Neuronal stem cell (in vitro differentiated cells): ENCODE measurements around the gene PIBF1.
"Not testable (repeated sequence)": the region's sequence is repeated elsewhere in the genome, so short reads cannot be mapped to it uniquely, and the experiment has no call there.

Source experiments
- DNase-seq: peaks from one replicate; pipeline ENCODE4 v3.0.0-alpha.2; 2013; ENCODE audit warnings: low spot score
- H2AFZ ChIP-seq: one replicate; pipeline ENCODE4 v1.6.1; 2013; ENCODE audit warnings: mild to moderate bottlenecking, low read length, inconsistent platforms
- H2AK5ac ChIP-seq: 2 replicates; pipeline ENCODE4 v1.6.1; 2013; ENCODE audit warnings: low read depth, mild to moderate bottlenecking, inconsistent platforms, low read length, moderate library complexity, mixed read lengths
- H2BK120ac ChIP-seq: 2 replicates; pipeline ENCODE4 v1.6.1; 2013; ENCODE audit warnings: low read depth, mild to moderate bottlenecking, inconsistent platforms, low read length, moderate library complexity, mixed read lengths
- H2BK12ac ChIP-seq: one replicate; pipeline ENCODE4 v1.6.1; 2013; ENCODE audit warnings: low read length, inconsistent platforms
- H2BK15ac ChIP-seq: 2 replicates; pipeline ENCODE4 v1.6.1; 2013; ENCODE audit warnings: mild to moderate bottlenecking, low read length, inconsistent platforms, mixed read lengths
- H2BK5ac ChIP-seq: one replicate; pipeline ENCODE4 v1.6.1; 2013; ENCODE audit warnings: inconsistent platforms, mild to moderate bottlenecking, low read length, moderate library complexity
- H3K14ac ChIP-seq: one replicate; pipeline ENCODE4 v1.6.1; 2013; ENCODE audit warnings: low read length, inconsistent platforms
- H3K18ac ChIP-seq: 2 replicates; pipeline ENCODE4 v1.6.1; 2013; ENCODE audit warnings: low read length, inconsistent platforms
- H3K23ac ChIP-seq: 2 replicates; pipeline ENCODE4 v1.6.1; 2013; ENCODE audit warnings: low read depth, mild to moderate bottlenecking, mixed read lengths, low read length, inconsistent platforms; ENCODE audit not compliant: poor library complexity
- H3K27ac ChIP-seq: replicated peaks from 3 replicates; pipeline ENCODE4 v1.5.1; 2013; ENCODE audit warnings: low read length, inconsistent platforms
- H3K27me3 ChIP-seq, 3 experiments: 2 replicates each; pipeline ENCODE4 v1.6.1; 2013; ENCODE audit warnings: low read length in 3 of 3, mild to moderate bottlenecking in 2 of 3, inconsistent platforms in 1 of 3, low read depth in 1 of 3, mixed read lengths in 1 of 3, moderate library complexity in 1 of 3; ENCODE audit not compliant: control insufficient read depth in 3 of 3, insufficient read depth in 3 of 3
- H3K36me3 ChIP-seq, 2 donors: replicated peaks in 1 of 2; 2 replicates each; pipeline ENCODE4 v1.6.1; 2013; ENCODE audit warnings: low read length in 2 of 2; ENCODE audit not compliant: control insufficient read depth in 2 of 2, insufficient read depth in 2 of 2
- H3K4ac ChIP-seq: 2 replicates; pipeline ENCODE4 v1.6.1; 2013; ENCODE audit warnings: inconsistent platforms, mild to moderate bottlenecking, low read length, moderate library complexity
- H3K4me1 ChIP-seq, 2 donors: 1 replicate in 1 of 2; 2 replicates in 1 of 2; pipeline ENCODE4 v1.6.1; 2013; ENCODE audit warnings: low read length in 2 of 2, low read depth in 1 of 2; ENCODE audit not compliant: control insufficient read depth in 2 of 2, insufficient read depth in 1 of 2
- H3K4me2 ChIP-seq: one replicate; pipeline ENCODE4 v1.6.1; 2013; ENCODE audit warnings: mild to moderate bottlenecking, low read length, inconsistent platforms; ENCODE audit not compliant: insufficient read depth, poor library complexity, severe bottlenecking
- H3K4me3 ChIP-seq, 2 donors: 2 replicates each; pipeline ENCODE4 v1.5.1; 2013; ENCODE audit warnings: low read length in 2 of 2, mild to moderate bottlenecking in 2 of 2, inconsistent platforms in 1 of 2, moderate library complexity in 1 of 2
- H3K79me1 ChIP-seq: one replicate; pipeline ENCODE4 v1.6.1; 2013; ENCODE audit warnings: low read depth, mild to moderate bottlenecking, inconsistent platforms, low read length, moderate library complexity
- H3K9ac ChIP-seq: one replicate; pipeline ENCODE4 v1.6.1; 2013; ENCODE audit warnings: mild to moderate bottlenecking, low read depth, low read length, inconsistent platforms; ENCODE audit not compliant: poor library complexity
- H3K9me3 ChIP-seq, 2 donors: replicated peaks in 1 of 2; 2 replicates each; pipeline versions ENCODE3 to v1.6.1; 2013; ENCODE audit warnings: low read length in 2 of 2, mild to moderate bottlenecking in 2 of 2, inconsistent platforms in 1 of 2, low read depth in 1 of 2, mixed read lengths in 1 of 2, moderate library complexity in 1 of 2; ENCODE audit not compliant: control insufficient read depth in 2 of 2, insufficient read depth in 1 of 2
- H4K8ac ChIP-seq: one replicate; pipeline ENCODE4 v1.6.1; 2013; ENCODE audit warnings: low read depth, mild to moderate bottlenecking, inconsistent platforms, low read length, moderate library complexity
- H4K91ac ChIP-seq: one replicate; pipeline ENCODE4 v1.6.1; 2013; ENCODE audit warnings: low read length, low read depth, mild to moderate bottlenecking, inconsistent platforms; ENCODE audit not compliant: poor library complexity
- WGBS, 2 donors: extraction: QIAGEN DNeasy Blood & Tissue Kit; methylation state at CpG; one replicate each; pipeline ENCODE4 v1.1.7; 2013; ENCODE audit warnings: missing lambda C conversion rate in 2 of 2, mixed read lengths in 1 of 2; ENCODE audit not compliant: insufficient read length in 2 of 2, insufficient replicate concordance in 1 of 2; ENCODE audit errors: extremely low coverage in 2 of 2; 5-methylcytosine and 5-hydroxymethylcytosine counted together

PIBF1 gene

GRCh38 chr13:72784679-72785078, 2.7 kb downstream of the PIBF1 start:
- not testable (repeated sequence) for H4K8ac ChIP-seq, H3K18ac ChIP-seq, H3K23ac ChIP-seq, H3K4ac ChIP-seq, H4K91ac ChIP-seq, H3K4me2 ChIP-seq, H3K79me1 ChIP-seq, H3K4me3 ChIP-seq, H3K27me3 ChIP-seq, H3K4me1 ChIP-seq, H3K9me3 ChIP-seq, H3K9ac ChIP-seq, H3K14ac ChIP-seq, H3K27ac ChIP-seq, DNase-seq, H2AK5ac ChIP-seq, H2BK12ac ChIP-seq, H2BK15ac ChIP-seq, H2BK120ac ChIP-seq, H2AFZ ChIP-seq, H2BK5ac ChIP-seq
- H3K36me3 ChIP-seq = peaks cover 2 to 47% of the 10 kb centered on the region in 2 donors
- 100% methylated on average over 1 of the region's 4 CpGs for WGBS, 2 donors

DNA sequence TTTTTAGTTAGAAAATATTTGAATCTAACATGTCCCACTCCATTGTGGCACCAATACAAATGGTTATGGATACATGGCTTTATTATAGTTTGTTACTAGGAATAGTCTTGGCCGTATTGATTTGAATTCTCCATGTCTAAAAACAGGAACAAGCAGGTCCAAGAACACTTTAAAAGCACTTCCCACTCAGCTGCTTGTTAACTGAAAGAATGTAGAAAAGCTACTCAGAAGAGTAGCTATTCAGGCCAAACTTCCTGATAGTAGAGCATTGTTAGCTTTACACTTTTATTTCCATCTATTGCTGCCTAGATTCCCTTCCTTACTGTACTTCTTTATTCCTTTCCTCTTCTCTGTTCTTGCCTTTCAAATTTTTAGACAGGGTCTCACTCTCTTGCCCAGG, 6.9 kb downstream of the PIBF1 start:
- H3K9ac ChIP-seq = no peak overlapping the region
- no peak overlapping the region for H4K8ac ChIP-seq
- H3K27ac ChIP-seq = no peak overlapping the region
- H3K18ac ChIP-seq = no peak overlapping the region
- peaks cover 7 to 77% of the 10 kb centered on the region in 2 donors for H3K36me3 ChIP-seq
- no peak overlapping the region for H3K4ac ChIP-seq
- DNase-seq = no peak
- no peak overlapping the region for H4K91ac ChIP-seq
- H3K9me3 ChIP-seq = peaks cover 0 to 6% of the 10 kb centered on the region in 2 donors
- no peak overlapping the region for H2BK120ac ChIP-seq
- H3K4me3 ChIP-seq = no peak overlapping the region
- H2BK15ac ChIP-seq = no peak overlapping the region
- no peak overlapping the region for H2BK5ac ChIP-seq
- WGBS, 2 donors = no CpG with 5 or more reads among the region's 1 CpG
- H2BK12ac ChIP-seq = no peak overlapping the region
- H2AK5ac ChIP-seq = no peak overlapping the region
- no peaks in the 10 kb centered on the region for H3K4me1 ChIP-seq
- H3K79me1 ChIP-seq = peaks cover 4% of the 10 kb centered on the region
- H3K4me2 ChIP-seq = no peak overlapping the region
- H3K23ac ChIP-seq = no peak overlapping the region
- no peak overlapping the region for H3K14ac ChIP-seq
- H2AFZ ChIP-seq = no peak overlapping the region
- no peaks in the 10 kb centered on the region for H3K27me3 ChIP-seq

DNA sequence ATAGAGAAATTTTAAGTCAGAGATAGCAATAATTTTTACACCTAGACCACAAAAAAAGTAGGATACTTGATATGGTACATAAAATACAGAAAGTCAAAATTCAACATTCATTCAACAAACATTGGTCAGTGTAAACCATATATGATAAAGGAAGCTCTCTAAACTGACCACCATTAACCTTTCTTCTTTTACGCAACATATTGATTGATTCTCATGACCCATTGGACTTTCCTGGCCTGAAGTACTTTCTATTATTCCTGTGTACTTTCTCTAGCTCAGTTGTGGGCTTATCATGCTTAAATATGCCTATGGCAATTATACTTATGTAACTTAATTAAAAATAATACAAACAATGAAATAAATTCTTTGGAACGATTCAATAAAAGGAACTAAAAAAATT, 10.7 kb downstream of the PIBF1 start:
- no peak overlapping the region for H2BK120ac ChIP-seq
- no peak overlapping the region for H3K23ac ChIP-seq
- no peak for DNase-seq
- H3K4ac ChIP-seq = no peak overlapping the region
- H4K8ac ChIP-seq = no peak overlapping the region
- no peak overlapping the region for H2AK5ac ChIP-seq
- no peak overlapping the region for H3K4me3 ChIP-seq
- H3K79me1 ChIP-seq = peaks cover 3% of the 10 kb centered on the region
- no peak overlapping the region for H2BK5ac ChIP-seq
- H2BK15ac ChIP-seq = no peak overlapping the region
- no peak overlapping the region for H3K27ac ChIP-seq
- H4K91ac ChIP-seq = no peak overlapping the region
- H2AFZ ChIP-seq = no peak overlapping the region
- no peak overlapping the region for H3K9ac ChIP-seq
- H3K4me1 ChIP-seq = no peaks in the 10 kb centered on the region
- no peak overlapping the region for H3K18ac ChIP-seq
- no peak overlapping the region for H2BK12ac ChIP-seq
- no peak overlapping the region for H3K4me2 ChIP-seq
- H3K9me3 ChIP-seq = peaks cover 0 to 8% of the 10 kb centered on the region in 2 donors
- WGBS, 2 donors = no CpG with 5 or more reads among the region's 2 CpGs
- no peak overlapping the region for H3K14ac ChIP-seq
- H3K27me3 ChIP-seq = no peaks in the 10 kb centered on the region
- peaks cover 4 to 80% of the 10 kb centered on the region in 2 donors for H3K36me3 ChIP-seq

DNA sequence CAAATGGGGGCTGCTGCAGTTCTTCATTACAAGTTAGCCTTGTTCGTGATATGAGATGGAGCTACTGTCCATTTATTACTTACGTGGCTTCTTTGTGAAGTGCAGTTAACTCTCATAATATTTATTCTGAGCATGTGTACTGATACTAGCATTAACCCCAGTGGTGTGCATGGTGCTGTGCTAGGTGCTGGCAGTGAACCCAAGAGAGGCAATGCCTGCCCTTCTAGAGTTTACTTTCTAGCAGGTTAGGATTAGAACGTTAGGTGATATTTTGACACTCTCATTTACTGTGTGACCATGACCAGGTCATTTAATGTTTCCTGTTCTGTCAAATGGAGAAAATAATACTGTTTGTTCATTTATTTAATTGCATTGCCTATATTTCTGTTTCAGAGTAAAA, 16.9 kb downstream of the PIBF1 start:
- no peaks in the 10 kb centered on the region for H3K79me1 ChIP-seq
- H2AK5ac ChIP-seq = no peak overlapping the region
- no peak overlapping the region for H3K9ac ChIP-seq
- H2BK15ac ChIP-seq = no peak overlapping the region
- H2BK12ac ChIP-seq = no peak overlapping the region
- no peak overlapping the region for H3K14ac ChIP-seq
- no CpG with 5 or more reads among the region's 3 CpGs for WGBS, 2 donors
- H3K23ac ChIP-seq = no peak overlapping the region
- no peak overlapping the region for H3K4ac ChIP-seq
- H3K27ac ChIP-seq = no peak overlapping the region
- peaks cover 0 to 82% of the 10 kb centered on the region in 2 donors for H3K36me3 ChIP-seq
- no peak overlapping the region for H2BK5ac ChIP-seq
- H4K8ac ChIP-seq = no peak overlapping the region
- no peaks in the 10 kb centered on the region for H3K27me3 ChIP-seq
- no peak overlapping the region for H2AFZ ChIP-seq
- peaks cover 0 to 2% of the 10 kb centered on the region in 2 donors for H3K9me3 ChIP-seq
- no peak overlapping the region for H3K4me3 ChIP-seq
- no peak overlapping the region for H3K4me2 ChIP-seq
- no peak overlapping the region for H3K18ac ChIP-seq
- no peak for DNase-seq
- no peaks in the 10 kb centered on the region for H3K4me1 ChIP-seq
- no peak overlapping the region for H2BK120ac ChIP-seq
- H4K91ac ChIP-seq = no peak overlapping the region
